IMR-90 (cell line): ENCODE results near the gene PRKD1.
"Not testable (repeated sequence)": the region's sequence is repeated elsewhere in the genome, so short reads cannot be mapped to it uniquely, and the experiment has no call there.

Experiments
- BHLHE40 ChIP-seq: fragments of 150-350 bp; IDR thresholded peaks from 2 replicates; pipeline ENCODE4 v1.6.1; 2016; ENCODE audit warnings: mild to moderate bottlenecking, low read depth, low read length
- CEBPB ChIP-seq: IDR thresholded peaks from 2 replicates; pipeline ENCODE4 v1.6.1; 2012; ENCODE audit warnings: low read depth, low read length, improper control_type of control experiment
- CTCF ChIP-seq: conservative IDR thresholded peaks from 2 replicates; pipeline ENCODE4 v1.5.1; 2012; ENCODE audit warnings: mild to moderate bottlenecking, low read depth, low read length, improper control_type of control experiment
- ELK1 ChIP-seq: fragments of 150-350 bp; IDR thresholded peaks from 2 replicates; pipeline ENCODE4 v1.6.1; 2016; ENCODE audit warnings: low read depth, mild to moderate bottlenecking, low read length, moderate library complexity, borderline replicate concordance
- FOS ChIP-seq: fragments of 150-350 bp; IDR thresholded peaks from 2 replicates; pipeline ENCODE4 v1.6.1; 2016; ENCODE audit warnings: low read depth, low read length
- MAFK ChIP-seq: IDR thresholded peaks from 2 replicates; pipeline ENCODE4 v1.6.1; 2012; ENCODE audit warnings: low read depth, low read length, improper control_type of control experiment
- MAZ ChIP-seq: IDR thresholded peaks from 2 replicates; pipeline ENCODE4 v1.6.1; 2012; ENCODE audit warnings: low read depth, mild to moderate bottlenecking, low read length, improper control_type of control experiment, moderate library complexity, borderline replicate concordance
- MXI1 ChIP-seq: IDR thresholded peaks from 2 replicates; pipeline ENCODE4 v1.6.1; 2012; ENCODE audit warnings: low read depth, mild to moderate bottlenecking, low read length, moderate library complexity, borderline replicate concordance
- NFE2L2 ChIP-seq: fragments of 150-350 bp; IDR thresholded peaks from 2 replicates; pipeline ENCODE4 v1.6.1; 2016; ENCODE audit warnings: low read depth, mild to moderate bottlenecking, low read length
- POLR2A ChIP-seq: IDR thresholded peaks from 2 replicates; pipeline ENCODE4 v1.6.1; 2012; ENCODE audit warnings: mild to moderate bottlenecking, low read depth, low read length
- RAD21 ChIP-seq: IDR thresholded peaks from 2 replicates; pipeline ENCODE4 v1.6.1; 2012; ENCODE audit warnings: low read length, improper control_type of control experiment
- RFX5 ChIP-seq: IDR thresholded peaks from 2 replicates; pipeline ENCODE4 v1.8.0; 2012; ENCODE audit warnings: low read depth, mild to moderate bottlenecking, low read length, moderate library complexity
- USF2 ChIP-seq: fragments of 150-350 bp; IDR thresholded peaks from 2 replicates; pipeline ENCODE4 v1.6.1; 2017; ENCODE audit warnings: mild to moderate bottlenecking, antibody characterized with exemption, low read length, low read depth

GRCh38 chr14:29853691-29854090 is 74.0 kb downstream of the PRKD1 start:
- TF ChIP-seq POLR2A, CTCF, RAD21, CEBPB, RFX5, NFE2L2, ELK1, MXI1, BHLHE40, MAZ, MAFK, FOS, USF2: not testable (repeated sequence)
